Inferior parietal cortex (tissue), 1 donor: ENCODE results near the gene AFF2.

ENCODE experiments used
- DNase-seq: peaks from one replicate; pipeline ENCODE4 v3.0.0-alpha.2; 2016; ENCODE audit errors: extremely low spot score

AFF2 gene

GRCh38 chrX:148500423-148501385, at the start of gene AFF2:
Gene AFF2, plus strand, starts transcription at chrX:148500617. Its CDS starts 481 bp downstream, at chrX:148501098.
- DNase-seq = no peak

GRCh38 chrX:148457279-148457678, 43.1 kb upstream of the AFF2 start:
- no peak for DNase-seq

- DNase-seq = no peak
These were observed 41.1 kb upstream of the AFF2 start for GRCh38 chrX:148459343-148459742.

- DNase-seq = no peak
These were observed 34.1 kb upstream of the AFF2 start for GRCh38 chrX:148466292-148466691.

DNA sequence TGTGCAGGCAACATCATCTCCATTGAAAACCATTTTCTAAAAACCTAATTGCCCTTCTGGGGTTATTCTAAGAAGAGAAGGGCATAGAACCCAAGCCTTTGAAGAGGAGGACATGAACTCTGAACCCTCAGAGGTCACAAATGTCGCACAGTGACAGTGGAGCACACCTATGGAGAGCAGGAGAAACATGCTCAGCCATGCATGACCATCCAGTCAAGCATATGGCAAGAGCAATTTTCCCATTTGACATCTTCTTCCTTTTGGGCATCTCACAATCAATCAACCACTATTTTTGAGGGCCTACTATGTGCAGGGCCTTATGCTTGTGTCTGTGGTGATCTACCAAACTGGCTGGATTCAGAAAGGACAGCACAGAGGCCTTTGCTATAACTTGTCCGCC, 30.1 kb upstream of the AFF2 start:
- DNase-seq = no peak

- no peak for DNase-seq
These were observed 26.4 kb upstream of the AFF2 start for GRCh38 chrX:148474030-148474429.

DNA sequence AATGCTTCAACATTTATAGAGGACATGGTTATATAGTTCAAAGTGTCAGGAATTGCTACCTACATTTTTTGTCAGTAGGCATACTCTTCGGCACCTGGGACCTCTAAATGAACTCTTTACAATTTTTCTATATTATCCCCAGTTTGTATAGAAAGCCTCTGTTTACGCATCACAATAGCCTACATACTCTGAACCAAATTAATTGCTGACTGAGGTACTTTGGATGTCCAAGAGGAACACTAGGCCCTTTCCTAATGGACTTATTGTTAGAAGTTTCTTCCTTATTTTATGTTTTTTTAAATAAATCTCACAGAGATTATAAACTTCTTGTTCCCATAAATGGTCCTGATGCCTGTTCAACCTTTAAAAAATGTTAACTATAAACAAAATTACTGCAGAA, 8.4 kb upstream of the AFF2 start:
- no peak for DNase-seq

- DNase-seq = no peak
These were observed 5.2 kb upstream of the AFF2 start for GRCh38 chrX:148495176-148495575.

DNA sequence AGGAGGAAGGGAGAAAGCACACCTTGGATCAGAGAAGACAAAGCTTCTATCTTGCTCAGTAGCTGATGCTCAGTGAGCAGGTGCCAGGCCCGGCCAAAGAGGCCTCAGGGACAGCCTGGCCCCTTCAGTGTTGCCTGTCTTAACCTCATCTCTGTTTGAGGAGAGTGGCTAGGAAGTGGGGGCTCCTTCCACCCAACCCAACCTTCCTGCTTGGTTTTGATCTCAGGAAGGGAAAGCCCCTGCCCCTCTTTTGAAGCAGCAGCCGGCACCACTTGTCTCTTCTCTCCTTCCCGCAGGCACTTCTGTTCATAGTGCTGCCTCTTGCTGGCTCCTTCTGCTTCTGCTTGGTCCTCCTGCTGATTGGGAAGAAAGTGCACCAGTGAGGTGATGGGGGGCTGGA, 2.4 kb upstream of the AFF2 start:
- DNase-seq = no peak

DNA sequence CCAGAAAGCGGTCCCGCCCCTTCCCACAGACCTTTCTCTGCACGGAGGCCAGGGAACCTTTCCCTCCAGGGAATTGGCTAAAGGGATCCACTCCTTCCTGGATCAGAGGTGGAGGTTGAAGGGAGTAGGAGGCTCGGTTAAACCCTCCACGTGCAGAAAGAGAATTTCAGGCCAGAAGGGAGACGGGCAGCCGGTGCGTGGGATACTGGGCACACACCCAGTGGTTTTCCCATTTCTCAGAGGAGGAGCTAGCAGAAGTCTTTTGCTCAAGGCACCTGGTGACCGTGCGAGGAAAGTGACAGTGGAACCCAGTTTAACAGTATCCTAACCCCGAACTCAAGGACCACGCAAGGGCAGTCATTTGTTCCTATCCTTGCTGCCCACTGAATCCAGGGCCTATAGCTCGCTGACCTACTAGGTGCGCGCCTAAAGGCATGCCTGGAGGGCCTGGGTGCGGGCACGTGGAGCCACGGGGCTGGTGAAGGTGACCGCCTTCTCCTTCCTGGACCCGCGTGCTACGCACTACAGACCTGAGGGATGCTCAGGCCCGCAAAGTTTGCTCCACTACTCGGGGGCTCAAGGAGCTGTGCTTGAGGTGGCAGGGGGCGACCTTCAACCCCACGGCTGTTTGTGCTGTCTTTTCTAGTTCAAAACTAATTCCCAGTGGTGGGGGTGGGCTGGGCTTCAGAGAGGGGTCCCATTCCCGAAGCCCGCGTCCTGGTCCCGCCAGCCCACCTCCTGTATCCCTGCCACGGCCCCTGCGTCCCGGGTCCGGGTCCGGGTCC, 587 bp upstream of the AFF2 start:
- no peak for DNase-seq

GRCh38 chrX:148501386-148502066, 1.1 kb downstream of the AFF2 start:
- DNase-seq = no peak

GRCh38 chrX:148504506-148504905, 4.1 kb downstream of the AFF2 start:
- no peak for DNase-seq

GRCh38 chrX:148507418-148507817, 7.0 kb downstream of the AFF2 start:
- no peak for DNase-seq

- no peak for DNase-seq
These were observed 12.0 kb downstream of the AFF2 start for GRCh38 chrX:148512453-148512852.

- no peak for DNase-seq
These were observed 13.2 kb downstream of the AFF2 start for GRCh38 chrX:148513661-148514060.

GRCh38 chrX:148517176-148517575, 16.8 kb downstream of the AFF2 start:
- no peak for DNase-seq

- no peak for DNase-seq
These were observed 21.6 kb downstream of the AFF2 start for GRCh38 chrX:148522006-148522405.

GRCh38 chrX:148523303-148524080, 23.1 kb downstream of the AFF2 start:
- DNase-seq = no peak

- peak; percentile 5 for DNase-seq
These were observed 30.2 kb downstream of the AFF2 start for GRCh38 chrX:148530464-148531077.

- no peak for DNase-seq
These were observed 33.9 kb downstream of the AFF2 start for GRCh38 chrX:148534291-148534690.

DNA sequence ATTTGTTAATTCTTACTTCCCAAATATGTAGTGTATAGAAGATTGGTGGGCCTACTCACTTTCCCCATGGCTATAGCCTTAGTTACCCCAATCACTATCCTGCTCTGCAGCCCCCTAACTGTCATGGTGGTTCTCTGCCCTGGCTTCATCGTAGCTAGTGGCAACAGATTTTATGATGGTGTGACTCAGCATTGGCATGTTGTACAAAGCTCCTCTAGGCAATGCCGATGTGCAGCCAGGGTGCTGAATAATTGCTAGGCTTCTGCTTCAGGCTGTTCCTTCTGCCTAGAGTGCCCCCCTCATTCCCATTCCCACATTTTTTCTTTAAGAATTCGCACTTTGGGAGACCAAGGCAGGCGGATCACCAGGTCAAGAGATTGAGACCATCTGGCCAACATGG, 35.2 kb downstream of the AFF2 start:
- DNase-seq = no peak
